ENCODE data around the gene MYO3B. TPM values are rescaled to one million over a fixed set of nuclear protein-coding genes. Genes with fewer than 3 reads are reported as not detected.

The MYO3B gene
- total RNA-seq, 1 experiment from 2014 or later: 0.52 TPM

DNA sequence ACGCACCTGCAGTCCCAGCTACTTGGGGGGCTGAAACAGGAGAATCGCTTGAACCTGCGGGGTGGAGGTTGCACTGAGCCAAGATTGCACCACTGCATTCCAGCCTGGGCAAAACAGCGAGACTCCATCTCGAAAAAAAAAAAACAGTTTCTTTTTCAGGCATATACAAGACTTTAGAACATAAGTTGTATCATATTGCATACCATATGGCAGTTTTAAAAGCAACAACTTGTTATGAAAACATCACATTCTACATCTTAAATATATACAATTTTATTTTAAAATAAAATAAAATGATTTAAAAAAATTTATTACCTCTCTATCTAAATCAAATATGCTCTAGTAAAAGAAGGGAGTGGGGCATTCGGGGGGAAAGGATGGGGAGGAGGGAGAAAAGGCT lies 497.8 kb downstream of the MYO3B start:
- ChIA-PET POLR2A (ENCODE audit: low non-redundant PET) (no interaction called here), CTCF (no interaction called here)
- DNase-seq (ENCODE audit: low spot score): no peak
- peaks cover 35% of the 10 kb centered on the region for H3K27me3 ChIP-seq (replicated peaks; ENCODE audit: insufficient read depth, low read depth, low read length, poor library complexity)
- TF ChIP-seq, protein P1, sequence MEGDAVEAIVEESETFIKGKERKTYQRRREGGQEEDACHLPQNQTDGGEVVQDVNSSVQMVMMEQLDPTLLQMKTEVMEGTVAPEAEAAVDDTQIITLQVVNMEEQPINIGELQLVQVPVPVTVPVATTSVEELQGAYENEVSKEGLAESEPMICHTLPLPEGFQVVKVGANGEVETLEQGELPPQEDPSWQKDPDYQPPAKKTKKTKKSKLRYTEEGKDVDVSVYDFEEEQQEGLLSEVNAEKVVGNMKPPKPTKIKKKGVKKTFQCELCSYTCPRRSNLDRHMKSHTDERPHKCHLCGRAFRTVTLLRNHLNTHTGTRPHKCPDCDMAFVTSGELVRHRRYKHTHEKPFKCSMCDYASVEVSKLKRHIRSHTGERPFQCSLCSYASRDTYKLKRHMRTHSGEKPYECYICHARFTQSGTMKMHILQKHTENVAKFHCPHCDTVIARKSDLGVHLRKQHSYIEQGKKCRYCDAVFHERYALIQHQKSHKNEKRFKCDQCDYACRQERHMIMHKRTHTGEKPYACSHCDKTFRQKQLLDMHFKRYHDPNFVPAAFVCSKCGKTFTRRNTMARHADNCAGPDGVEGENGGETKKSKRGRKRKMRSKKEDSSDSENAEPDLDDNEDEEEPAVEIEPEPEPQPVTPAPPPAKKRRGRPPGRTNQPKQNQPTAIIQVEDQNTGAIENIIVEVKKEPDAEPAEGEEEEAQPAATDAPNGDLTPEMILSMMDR (conservative IDR thresholded peaks at IDR 0.05; ENCODE audit: low read depth, low read length): no peak
- TF ChIP-seq EZH2 (IDR thresholded peaks at IDR 0.05; ENCODE audit: borderline replicate concordance, low read depth, low read length, poor library complexity, severe bottlenecking): no peak
- no peak overlapping the region for H3K27ac ChIP-seq (ENCODE audit: low read depth, low read length, poor library complexity, severe bottlenecking)
- H3K4me3 ChIP-seq (ENCODE audit: low read depth, low read length, poor library complexity, severe bottlenecking): no peak overlapping the region
- H3K9me3 ChIP-seq (ENCODE audit: low read depth, low read length, poor library complexity, severe bottlenecking): no peaks in the 10 kb centered on the region
- BruUV-seq (replicated peaks): no TSS peak
- peaks cover 11% of the 10 kb centered on the region for H3K4me1 ChIP-seq (ENCODE audit: insufficient read depth, low read length, poor library complexity, severe bottlenecking)
- no peaks in the 10 kb centered on the region for H3K36me3 ChIP-seq (ENCODE audit: insufficient read depth, low read length, poor library complexity, severe bottlenecking)
- intact Hi-C loops (cut with micrococcal nuclease; ENCODE audit: unreplicated experiment): no loop called here

DNA sequence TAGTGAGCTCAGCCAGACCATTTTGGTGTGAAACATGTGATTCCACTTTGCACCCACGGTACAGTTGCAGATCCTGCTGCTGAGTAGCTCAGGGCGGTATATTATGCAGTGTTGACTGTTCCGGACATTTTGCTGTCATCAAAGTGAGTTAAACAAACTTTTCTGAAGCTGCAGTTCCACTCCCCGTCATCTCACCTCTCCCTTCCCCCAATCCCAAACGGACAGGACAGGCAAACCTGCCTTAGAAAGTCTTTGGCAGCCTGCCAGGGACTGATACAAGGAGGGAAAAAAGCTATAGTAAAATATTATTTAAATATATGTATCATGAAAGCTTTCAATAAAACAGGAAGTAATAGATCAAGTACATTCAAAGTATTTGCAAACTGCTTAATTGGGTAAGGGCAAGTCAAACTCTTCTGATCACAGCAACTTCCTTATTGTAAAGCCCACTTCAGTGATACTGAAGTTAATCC lies 501.7 kb downstream of the MYO3B start:
- CTCF ChIA-PET: no interaction called here
- TF ChIP-seq, protein P1 (conservative IDR thresholded peaks at IDR 0.05; ENCODE audit: low read depth, low read length): no peak
- TF ChIP-seq EZH2 (IDR thresholded peaks at IDR 0.05; ENCODE audit: borderline replicate concordance, low read depth, low read length, poor library complexity, severe bottlenecking): no peak

GRCh38 chr2:170680172-170680941 lies 502.4 kb downstream of the MYO3B start:
- POLR2A ChIA-PET (ENCODE audit: low non-redundant PET): interaction anchor here (0.6 kb wide), 1 partner anchor 91 kb away, joined by 3 read pairs; no protein-coding TSS in a partner anchor
- no peak overlapping the region for H3K27ac ChIP-seq (ENCODE audit: low read depth, low read length, poor library complexity, severe bottlenecking)
- no peak for TF ChIP-seq EZH2 (IDR thresholded peaks at IDR 0.05; ENCODE audit: borderline replicate concordance, low read depth, low read length, poor library complexity, severe bottlenecking)
- TF ChIP-seq, protein P1 (conservative IDR thresholded peaks at IDR 0.05; ENCODE audit: low read depth, low read length): no peak
- CTCF ChIA-PET: no interaction called here
- H3K4me1 ChIP-seq (ENCODE audit: insufficient read depth, low read length, poor library complexity, severe bottlenecking): peaks cover 11% of the 10 kb centered on the region
- BruUV-seq (replicated peaks): no TSS peak
- no peaks in the 10 kb centered on the region for H3K9me3 ChIP-seq (ENCODE audit: low read depth, low read length, poor library complexity, severe bottlenecking)
- no peak overlapping the region for H3K4me3 ChIP-seq (ENCODE audit: low read depth, low read length, poor library complexity, severe bottlenecking)
- peaks cover 29% of the 10 kb centered on the region for H3K27me3 ChIP-seq (replicated peaks; ENCODE audit: insufficient read depth, low read depth, low read length, poor library complexity)
- H3K36me3 ChIP-seq (ENCODE audit: insufficient read depth, low read length, poor library complexity, severe bottlenecking): no peaks in the 10 kb centered on the region
- intact Hi-C loops (cut with micrococcal nuclease; ENCODE audit: unreplicated experiment): no loop called here
- DNase-seq (ENCODE audit: low spot score): no peak

More for the DNA sequence above, 501.7 kb downstream of the MYO3B start:
- H3K4me1 ChIP-seq (ENCODE audit: insufficient read depth, low read length, poor library complexity, severe bottlenecking): peaks cover 11% of the 10 kb centered on the region
- H3K36me3 ChIP-seq (ENCODE audit: insufficient read depth, low read length, poor library complexity, severe bottlenecking): no peaks in the 10 kb centered on the region
- H3K4me3 ChIP-seq (ENCODE audit: low read depth, low read length, poor library complexity, severe bottlenecking): no peak overlapping the region
- H3K9me3 ChIP-seq (ENCODE audit: low read depth, low read length, poor library complexity, severe bottlenecking): no peaks in the 10 kb centered on the region
- H3K27me3 ChIP-seq (replicated peaks; ENCODE audit: insufficient read depth, low read depth, low read length, poor library complexity): peaks cover 29% of the 10 kb centered on the region
- no TSS peak for BruUV-seq (replicated peaks)
- no peak overlapping the region for H3K27ac ChIP-seq (ENCODE audit: low read depth, low read length, poor library complexity, severe bottlenecking)
- intact Hi-C loops (cut with micrococcal nuclease; ENCODE audit: unreplicated experiment): no loop called here
- peak; percentile 74 for DNase-seq (ENCODE audit: low spot score)
- POLR2A ChIA-PET (ENCODE audit: low non-redundant PET): no interaction called here
